NCI-H345 (cell line): ENCODE results near the gene PKDCC.

Source experiments
- DNase-seq: peaks from one replicate; lab custom pipeline; 2025; lab: John Stamatoyannopoulos, UW

Gene PKDCC

DNA sequence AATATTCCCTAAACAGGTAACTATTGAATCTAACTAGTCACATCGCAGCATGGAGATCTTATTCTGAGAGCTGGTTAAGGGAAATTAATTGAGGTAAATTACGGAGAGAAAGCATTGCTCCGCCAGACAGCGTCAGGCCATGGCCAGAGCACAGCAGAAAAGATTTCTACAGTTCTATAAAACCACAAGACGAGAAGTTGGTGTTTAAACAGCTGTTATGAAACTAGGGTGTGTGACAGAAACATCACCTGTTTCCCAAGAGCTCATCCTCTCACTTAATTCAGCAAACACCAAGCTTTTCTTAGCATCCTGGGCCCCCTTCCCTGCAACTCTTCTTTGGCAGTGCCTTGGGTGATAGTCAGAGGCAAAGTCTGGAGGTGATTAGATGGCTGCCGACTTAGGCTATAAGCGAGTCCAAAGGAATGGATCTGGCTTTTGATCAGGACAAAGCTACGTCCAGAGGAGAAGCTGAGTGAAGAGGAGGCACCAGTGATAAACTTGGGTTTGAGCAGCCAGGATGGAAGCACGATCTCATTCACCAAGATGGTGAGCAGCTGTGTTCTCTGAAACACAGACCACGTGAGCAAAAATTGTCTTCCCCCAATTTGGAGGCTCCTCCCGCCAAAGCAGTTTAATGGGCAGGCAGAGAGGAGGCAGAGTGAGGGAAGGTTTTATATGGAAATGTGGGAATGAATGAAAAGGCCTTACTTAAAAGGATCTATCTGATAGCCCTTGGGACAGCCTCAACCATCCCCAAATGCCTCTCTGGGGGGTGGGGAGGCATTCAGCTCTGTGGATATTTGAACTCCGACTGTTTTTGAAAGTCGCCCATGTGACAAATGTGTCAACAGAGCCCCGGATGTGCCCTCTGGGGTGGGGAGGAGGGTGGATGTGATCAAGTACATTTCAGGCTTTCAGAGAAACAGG is 57.8 kb downstream of the PKDCC start:
- DNase-seq, result no peak

DNA sequence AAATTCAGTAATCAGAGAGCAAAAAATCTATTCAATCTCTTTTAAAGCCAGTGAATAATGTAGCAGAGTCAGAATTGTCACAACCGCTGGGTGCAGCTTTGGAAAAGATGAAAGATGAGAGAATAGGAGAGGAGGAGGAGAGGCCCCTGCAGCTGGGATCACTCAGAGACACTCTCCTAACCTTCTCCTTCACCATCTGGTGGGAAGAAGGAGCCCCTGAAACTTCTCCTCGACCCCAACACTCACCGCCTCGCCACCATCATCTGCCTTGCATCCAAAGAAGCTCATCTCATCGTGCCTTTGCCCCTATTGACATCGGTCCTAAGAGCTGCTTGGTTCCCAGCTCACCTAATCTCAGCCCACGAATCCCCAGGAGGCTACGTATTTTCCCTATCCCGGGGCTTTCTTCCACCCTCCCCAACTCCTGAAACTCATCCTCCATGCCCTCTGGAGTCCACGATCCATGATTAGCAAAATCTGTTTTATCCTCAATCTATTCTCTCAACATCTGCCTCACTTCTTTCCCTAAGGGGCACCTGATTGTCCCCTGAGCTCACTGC is 58.5 kb downstream of the PKDCC start:
- DNase-seq, result no peak

DNA sequence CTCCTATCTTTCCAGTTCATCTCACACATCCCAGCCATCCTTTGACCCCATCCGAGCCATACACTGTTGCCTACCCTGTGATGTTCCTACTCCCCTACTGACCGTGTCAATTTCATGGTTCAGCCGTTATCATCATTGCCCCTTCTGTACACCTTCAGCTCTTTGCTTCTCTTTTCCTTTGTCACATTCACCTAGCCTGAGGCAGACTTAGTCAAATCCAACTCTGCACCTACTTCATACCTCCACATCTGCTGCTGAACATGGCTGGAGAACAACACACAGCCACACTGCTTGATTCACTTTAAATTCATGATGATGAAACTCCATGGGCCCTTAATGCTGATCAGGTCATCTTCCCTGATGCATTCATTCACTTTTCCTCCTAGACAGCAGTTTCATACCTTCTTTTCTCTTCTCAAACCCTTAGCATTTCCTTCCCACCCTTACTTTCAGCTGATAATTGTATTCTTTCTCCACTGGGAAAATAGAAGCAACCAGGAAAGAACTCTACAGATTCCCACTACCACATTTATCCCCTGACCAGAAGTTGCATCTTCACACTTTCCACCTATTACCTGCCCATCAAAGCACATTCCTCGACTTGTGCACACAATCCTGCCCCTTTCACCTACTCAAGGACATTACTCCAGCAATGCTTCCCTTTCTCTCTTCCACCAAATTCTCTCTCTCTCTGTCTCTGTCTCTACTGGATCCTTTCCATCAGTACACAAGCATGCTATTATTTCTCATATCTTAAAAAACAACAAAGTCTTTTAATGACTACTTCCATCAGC is 59.6 kb downstream of the PKDCC start:
- DNase-seq, result no peak
